DMS153 treated with DMSO at 0.1 percent for 48 hours (cell line): ENCODE data around the gene ENDOU.
"Not testable (repeated sequence)": the region's sequence is repeated elsewhere in the genome, so short reads cannot be mapped to it uniquely, and the experiment has no call there.

Experiments
- DNase-seq: peaks from one replicate; lab custom pipeline; 2025; ENCODE audit not compliant: unreplicated experiment; lab: John Stamatoyannopoulos, UW

Gene ENDOU

DNA sequence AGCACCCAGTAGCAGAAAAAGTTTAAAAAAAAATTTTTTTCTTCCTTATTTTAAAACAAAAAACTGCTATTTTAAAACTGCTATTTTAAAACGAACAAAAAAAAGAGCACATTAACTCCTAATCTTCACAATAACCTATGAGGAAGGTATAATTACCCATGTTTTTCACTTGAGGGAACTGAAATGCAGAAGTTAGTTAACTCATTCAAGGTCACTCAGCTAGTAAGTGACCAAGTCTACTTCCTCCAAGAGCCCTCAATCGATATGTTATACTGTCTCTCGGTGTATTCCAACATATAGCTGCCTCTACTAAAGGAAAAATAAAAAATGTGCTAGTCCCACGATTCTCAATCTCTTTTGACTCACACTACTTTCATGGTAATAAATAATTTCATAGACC lies 27.2 kb downstream of the ENDOU start:
- DNase-seq, result no peak

DNA sequence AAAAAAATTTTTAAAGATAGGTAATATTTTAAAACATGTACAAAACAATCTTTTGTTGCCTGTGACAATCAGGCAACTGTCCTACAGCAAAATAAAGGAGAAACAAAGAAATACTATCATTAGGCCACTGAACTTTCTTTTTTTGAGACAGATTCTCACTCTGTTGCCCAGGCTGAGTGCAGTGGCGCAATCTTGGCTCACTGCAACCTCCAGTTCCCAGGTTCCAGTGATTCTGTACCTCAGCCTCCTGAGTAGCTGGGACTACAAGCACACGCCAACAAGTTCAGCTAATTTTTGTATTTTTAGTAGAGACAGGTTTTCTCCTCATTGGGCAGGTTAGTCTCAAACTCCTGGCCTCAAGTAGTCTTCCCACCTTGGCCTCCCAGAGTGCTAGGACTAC lies 36.1 kb downstream of the ENDOU start:
- DNase-seq, result no peak

DNA sequence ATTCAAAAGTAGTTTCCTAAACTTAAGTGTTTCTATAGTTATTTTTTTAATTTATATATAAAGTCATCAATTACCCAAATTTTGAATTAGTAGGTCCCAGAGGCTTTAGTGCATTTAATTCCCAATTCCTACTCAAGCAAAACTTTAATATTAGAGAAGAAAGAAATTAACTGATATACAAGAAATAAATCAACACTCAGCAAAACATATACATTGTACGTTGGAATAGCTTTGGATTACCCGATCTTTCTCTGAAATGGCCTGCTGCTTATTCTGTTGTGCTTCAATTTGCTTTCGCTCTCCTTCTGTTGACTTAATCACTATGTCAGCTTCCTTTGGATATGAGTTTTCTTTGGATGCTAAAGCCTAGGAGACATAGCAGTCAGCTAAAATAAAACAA lies 37.7 kb downstream of the ENDOU start:
- no peak for DNase-seq

GRCh38 chr12:47686645-47687240 lies 38.5 kb downstream of the ENDOU start:
- no peak for DNase-seq

DNA sequence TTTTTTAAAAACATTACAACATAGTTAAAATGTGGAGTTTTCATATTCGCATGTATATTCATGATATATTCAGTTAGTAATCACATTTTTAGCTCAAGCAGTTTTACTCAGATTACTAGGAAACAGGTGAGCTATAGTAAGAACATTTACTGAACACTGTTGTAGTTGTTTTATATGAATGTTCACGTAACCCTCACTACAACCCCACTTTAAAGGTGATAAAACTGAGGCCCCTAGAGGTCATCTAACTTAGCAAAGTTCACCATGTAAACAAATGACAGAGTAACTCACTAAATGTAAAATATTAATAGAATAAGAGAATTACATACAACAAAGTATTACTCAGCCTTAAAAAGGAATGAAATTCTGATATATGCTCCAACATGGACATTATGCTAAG lies 45.5 kb downstream of the ENDOU start:
- DNase-seq, result no peak

DNA sequence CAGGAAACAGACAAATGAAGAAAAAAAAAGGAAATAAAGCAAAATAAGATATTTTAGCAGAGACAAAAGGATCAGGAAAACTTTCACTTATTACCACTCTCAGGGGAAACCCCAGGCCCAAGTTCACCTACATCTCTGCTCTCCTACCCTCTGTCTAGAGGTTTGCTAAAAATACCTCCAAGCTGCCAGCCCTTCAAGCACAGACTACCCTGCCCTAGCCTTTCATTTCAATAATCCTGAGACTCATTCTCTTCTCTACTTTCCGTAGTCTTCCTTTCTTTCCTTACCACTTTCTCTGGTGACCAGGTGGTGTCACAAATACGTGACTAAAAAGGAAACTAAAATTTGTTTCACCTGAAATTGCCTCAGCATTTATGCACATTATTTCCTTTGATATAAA lies 53.2 kb downstream of the ENDOU start:
- DNase-seq, result no peak

DNA sequence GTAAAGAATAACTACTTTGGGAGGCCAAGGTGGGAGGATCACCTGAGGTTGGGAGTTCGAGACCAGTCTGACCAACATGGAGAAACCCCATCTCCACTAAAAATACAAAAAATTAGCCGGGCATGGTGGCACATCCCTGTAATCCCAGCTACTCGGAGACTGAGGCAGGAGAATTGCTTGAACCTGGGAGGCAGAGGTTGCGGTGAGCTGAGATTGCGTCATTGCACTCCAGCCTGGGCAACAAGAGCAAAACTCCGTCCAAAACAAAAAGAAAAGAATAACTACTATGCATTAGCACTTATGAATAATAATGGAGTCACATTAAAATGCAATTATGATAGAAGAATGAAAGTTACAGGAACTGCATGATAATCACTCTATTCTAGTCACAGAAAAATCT lies 57.4 kb downstream of the ENDOU start:
- not testable (repeated sequence) for DNase-seq
